ENCODE measurements around the gene BLTP3B. TPM values are rescaled to one million over a fixed set of nuclear protein-coding genes. Genes with fewer than 3 reads are reported as not detected.

The BLTP3B gene
- total RNA-seq, 1 experiment from 2014 or later = 22.4 TPM

DNA sequence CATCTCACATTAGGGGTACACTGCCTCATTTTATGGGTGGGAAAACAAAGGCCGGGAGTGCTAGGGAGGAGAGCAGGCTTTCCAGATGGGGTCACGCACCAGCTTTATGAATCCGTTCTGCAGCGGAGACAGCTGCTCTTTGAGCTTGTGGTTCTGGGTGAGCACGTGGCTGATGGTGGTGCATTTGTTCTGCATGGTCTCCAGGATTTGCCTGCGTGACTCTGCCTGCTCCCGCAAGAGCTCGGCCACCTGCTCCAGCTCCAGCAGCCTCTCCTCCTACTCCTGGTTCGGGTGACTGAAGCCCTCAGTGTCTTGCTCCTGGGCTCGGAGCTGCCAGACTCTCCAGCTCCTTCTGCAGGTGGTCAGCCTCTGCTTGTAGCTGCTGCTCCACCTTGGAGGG, 23.6 kb upstream of the BLTP3B start:
- ATAC-seq (no peak), DNase-seq (ENCODE audit: low spot score) (no peak)
- H3K4me1 Mint-ChIP-seq = peaks cover 33% of the 10 kb centered on the region
- TF ChIP-seq OVOL2 (CRISPR knock-in tag; IDR thresholded peaks at IDR 0.05; ENCODE audit: borderline replicate concordance) = no peak
- no peak for TF ChIP-seq ZNF317 (CRISPR knock-in tag; IDR thresholded peaks at IDR 0.05; ENCODE audit: borderline replicate concordance, low read depth)
- TF ChIP-seq, protein P1, sequence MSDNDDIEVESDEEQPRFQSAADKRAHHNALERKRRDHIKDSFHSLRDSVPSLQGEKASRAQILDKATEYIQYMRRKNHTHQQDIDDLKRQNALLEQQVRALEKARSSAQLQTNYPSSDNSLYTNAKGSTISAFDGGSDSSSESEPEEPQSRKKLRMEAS (CRISPR knock-in tag; IDR thresholded peaks at IDR 0.05) = no peak
- no peak for TF ChIP-seq PRRX2 (CRISPR knock-in tag; IDR thresholded peaks at IDR 0.05)
- TF ChIP-seq, protein P2, sequence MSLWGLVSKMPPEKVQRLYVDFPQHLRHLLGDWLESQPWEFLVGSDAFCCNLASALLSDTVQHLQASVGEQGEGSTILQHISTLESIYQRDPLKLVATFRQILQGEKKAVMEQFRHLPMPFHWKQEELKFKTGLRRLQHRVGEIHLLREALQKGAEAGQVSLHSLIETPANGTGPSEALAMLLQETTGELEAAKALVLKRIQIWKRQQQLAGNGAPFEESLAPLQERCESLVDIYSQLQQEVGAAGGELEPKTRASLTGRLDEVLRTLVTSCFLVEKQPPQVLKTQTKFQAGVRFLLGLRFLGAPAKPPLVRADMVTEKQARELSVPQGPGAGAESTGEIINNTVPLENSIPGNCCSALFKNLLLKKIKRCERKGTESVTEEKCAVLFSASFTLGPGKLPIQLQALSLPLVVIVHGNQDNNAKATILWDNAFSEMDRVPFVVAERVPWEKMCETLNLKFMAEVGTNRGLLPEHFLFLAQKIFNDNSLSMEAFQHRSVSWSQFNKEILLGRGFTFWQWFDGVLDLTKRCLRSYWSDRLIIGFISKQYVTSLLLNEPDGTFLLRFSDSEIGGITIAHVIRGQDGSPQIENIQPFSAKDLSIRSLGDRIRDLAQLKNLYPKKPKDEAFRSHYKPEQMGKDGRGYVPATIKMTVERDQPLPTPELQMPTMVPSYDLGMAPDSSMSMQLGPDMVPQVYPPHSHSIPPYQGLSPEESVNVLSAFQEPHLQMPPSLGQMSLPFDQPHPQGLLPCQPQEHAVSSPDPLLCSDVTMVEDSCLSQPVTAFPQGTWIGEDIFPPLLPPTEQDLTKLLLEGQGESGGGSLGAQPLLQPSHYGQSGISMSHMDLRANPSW (CRISPR knock-in tag; conservative IDR thresholded peaks at IDR 0.05; ENCODE audit: low read depth) = no peak
- no peak overlapping the region for H3K4me3 Mint-ChIP-seq
- peaks cover 30% of the 10 kb centered on the region for H3K36me3 Mint-ChIP-seq
- no peak overlapping the region for H3K27ac Mint-ChIP-seq
- H3K27me3 Mint-ChIP-seq (ENCODE audit: low read depth) = no peaks in the 10 kb centered on the region
- ChIA-PET POLR2A (interaction anchor here (1.0 kb wide), 1 partner anchor 34 kb away, joined by 3 read pairs; the partner anchor contains the start of gene ACTR6), CTCF (interaction anchor here (4.9 kb wide), 1 partner anchor 12 kb away, joined by 85 read pairs; no protein-coding TSS in a partner anchor)
- H3K9me3 Mint-ChIP-seq = peaks cover 11% of the 10 kb centered on the region

DNA sequence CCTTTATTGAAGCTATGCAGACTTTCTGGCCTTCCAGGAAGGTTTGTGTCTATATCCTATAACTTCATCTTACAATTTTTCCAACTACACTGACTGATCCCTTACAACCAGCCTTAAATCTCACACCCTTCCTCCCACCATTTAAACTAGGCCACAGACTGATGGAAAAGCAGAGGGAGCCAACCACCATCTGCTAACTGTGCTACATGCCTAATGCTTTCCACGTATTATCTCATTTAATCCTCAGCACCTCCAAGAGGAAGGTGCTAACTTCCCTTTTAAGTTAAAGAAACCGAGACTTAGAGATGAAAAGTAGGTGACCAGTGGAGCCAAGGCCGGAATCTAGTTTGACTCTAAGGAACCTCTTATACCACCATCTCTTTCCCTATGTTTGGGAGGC, 22.7 kb upstream of the BLTP3B start:
- peaks cover 30% of the 10 kb centered on the region for H3K36me3 Mint-ChIP-seq
- H3K9me3 Mint-ChIP-seq = peaks cover 11% of the 10 kb centered on the region
- DNase-seq (ENCODE audit: low spot score) = no peak
- H3K27ac Mint-ChIP-seq = no peak overlapping the region
- ChIA-PET CTCF (interaction anchor here (4.9 kb wide), 1 partner anchor 12 kb away, joined by 85 read pairs; no protein-coding TSS in a partner anchor), POLR2A (interaction anchor here (1.0 kb wide), 1 partner anchor 35 kb away, joined by 3 read pairs; the partner anchor contains the start of gene ACTR6)
- H3K27me3 Mint-ChIP-seq (ENCODE audit: low read depth) = no peaks in the 10 kb centered on the region
- H3K4me3 Mint-ChIP-seq = no peak overlapping the region
- no peak for ATAC-seq
- peaks cover 36% of the 10 kb centered on the region for H3K4me1 Mint-ChIP-seq
- TF ChIP-seq KAT7 (CRISPR knock-in tag; IDR thresholded peaks at IDR 0.05; ENCODE audit: borderline replicate concordance) (no peak), CREB1 (CRISPR knock-in tag; IDR thresholded peaks at IDR 0.05) (no peak), CREM (CRISPR knock-in tag; IDR thresholded peaks at IDR 0.05) (no peak), ETV6 (CRISPR knock-in tag; IDR thresholded peaks at IDR 0.05) (no peak), ZBTB21 (CRISPR knock-in tag; IDR thresholded peaks at IDR 0.05; ENCODE audit: borderline replicate concordance) (no peak), NR3C1 (CRISPR knock-in tag; conservative IDR thresholded peaks at IDR 0.05; ENCODE audit: low read depth) (no peak), SP1 (CRISPR knock-in tag; conservative IDR thresholded peaks at IDR 0.05) (no peak), OVOL2 (CRISPR knock-in tag; IDR thresholded peaks at IDR 0.05; ENCODE audit: borderline replicate concordance) (no peak), IRF2 (CRISPR knock-in tag; IDR thresholded peaks at IDR 0.05; ENCODE audit: borderline replicate concordance, low read depth) (no peak), FOXK1 (CRISPR knock-in tag; IDR thresholded peaks at IDR 0.05) (no peak)
- TF ChIP-seq, protein P3, sequence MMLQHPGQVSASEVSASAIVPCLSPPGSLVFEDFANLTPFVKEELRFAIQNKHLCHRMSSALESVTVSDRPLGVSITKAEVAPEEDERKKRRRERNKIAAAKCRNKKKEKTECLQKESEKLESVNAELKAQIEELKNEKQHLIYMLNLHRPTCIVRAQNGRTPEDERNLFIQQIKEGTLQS (CRISPR knock-in tag; conservative IDR thresholded peaks at IDR 0.05) = no peak
- TF ChIP-seq, protein P4, sequence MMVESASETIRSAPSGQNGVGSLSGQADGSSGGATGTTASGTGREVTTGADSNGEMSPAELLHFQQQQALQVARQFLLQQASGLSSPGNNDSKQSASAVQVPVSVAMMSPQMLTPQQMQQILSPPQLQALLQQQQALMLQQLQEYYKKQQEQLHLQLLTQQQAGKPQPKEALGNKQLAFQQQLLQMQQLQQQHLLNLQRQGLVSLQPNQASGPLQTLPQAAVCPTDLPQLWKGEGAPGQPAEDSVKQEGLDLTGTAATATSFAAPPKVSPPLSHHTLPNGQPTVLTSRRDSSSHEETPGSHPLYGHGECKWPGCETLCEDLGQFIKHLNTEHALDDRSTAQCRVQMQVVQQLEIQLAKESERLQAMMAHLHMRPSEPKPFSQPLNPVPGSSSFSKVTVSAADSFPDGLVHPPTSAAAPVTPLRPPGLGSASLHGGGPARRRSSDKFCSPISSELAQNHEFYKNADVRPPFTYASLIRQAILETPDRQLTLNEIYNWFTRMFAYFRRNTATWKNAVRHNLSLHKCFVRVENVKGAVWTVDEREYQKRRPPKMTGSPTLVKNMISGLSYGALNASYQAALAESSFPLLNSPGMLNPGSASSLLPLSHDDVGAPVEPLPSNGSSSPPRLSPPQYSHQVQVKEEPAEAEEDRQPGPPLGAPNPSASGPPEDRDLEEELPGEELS (CRISPR knock-in tag; IDR thresholded peaks at IDR 0.05) = no peak
- TF ChIP-seq, protein P5, sequence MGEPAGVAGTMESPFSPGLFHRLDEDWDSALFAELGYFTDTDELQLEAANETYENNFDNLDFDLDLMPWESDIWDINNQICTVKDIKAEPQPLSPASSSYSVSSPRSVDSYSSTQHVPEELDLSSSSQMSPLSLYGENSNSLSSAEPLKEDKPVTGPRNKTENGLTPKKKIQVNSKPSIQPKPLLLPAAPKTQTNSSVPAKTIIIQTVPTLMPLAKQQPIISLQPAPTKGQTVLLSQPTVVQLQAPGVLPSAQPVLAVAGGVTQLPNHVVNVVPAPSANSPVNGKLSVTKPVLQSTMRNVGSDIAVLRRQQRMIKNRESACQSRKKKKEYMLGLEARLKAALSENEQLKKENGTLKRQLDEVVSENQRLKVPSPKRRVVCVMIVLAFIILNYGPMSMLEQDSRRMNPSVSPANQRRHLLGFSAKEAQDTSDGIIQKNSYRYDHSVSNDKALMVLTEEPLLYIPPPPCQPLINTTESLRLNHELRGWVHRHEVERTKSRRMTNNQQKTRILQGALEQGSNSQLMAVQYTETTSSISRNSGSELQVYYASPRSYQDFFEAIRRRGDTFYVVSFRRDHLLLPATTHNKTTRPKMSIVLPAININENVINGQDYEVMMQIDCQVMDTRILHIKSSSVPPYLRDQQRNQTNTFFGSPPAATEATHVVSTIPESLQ (CRISPR knock-in tag; IDR thresholded peaks at IDR 0.05) = no peak
- TF ChIP-seq, protein P6, sequence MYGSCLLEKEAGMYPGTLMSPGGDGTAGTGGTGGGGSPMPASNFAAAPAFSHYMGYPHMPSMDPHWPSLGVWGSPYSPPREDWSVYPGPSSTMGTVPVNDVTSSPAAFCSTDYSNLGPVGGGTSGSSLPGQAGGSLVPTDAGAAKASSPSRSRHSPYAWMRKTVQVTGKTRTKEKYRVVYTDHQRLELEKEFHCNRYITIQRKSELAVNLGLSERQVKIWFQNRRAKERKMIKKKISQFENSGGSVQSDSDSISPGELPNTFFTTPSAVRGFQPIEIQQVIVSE (CRISPR knock-in tag; IDR thresholded peaks at IDR 0.05; ENCODE audit: borderline replicate concordance) = no peak
- TF ChIP-seq, protein P7, sequence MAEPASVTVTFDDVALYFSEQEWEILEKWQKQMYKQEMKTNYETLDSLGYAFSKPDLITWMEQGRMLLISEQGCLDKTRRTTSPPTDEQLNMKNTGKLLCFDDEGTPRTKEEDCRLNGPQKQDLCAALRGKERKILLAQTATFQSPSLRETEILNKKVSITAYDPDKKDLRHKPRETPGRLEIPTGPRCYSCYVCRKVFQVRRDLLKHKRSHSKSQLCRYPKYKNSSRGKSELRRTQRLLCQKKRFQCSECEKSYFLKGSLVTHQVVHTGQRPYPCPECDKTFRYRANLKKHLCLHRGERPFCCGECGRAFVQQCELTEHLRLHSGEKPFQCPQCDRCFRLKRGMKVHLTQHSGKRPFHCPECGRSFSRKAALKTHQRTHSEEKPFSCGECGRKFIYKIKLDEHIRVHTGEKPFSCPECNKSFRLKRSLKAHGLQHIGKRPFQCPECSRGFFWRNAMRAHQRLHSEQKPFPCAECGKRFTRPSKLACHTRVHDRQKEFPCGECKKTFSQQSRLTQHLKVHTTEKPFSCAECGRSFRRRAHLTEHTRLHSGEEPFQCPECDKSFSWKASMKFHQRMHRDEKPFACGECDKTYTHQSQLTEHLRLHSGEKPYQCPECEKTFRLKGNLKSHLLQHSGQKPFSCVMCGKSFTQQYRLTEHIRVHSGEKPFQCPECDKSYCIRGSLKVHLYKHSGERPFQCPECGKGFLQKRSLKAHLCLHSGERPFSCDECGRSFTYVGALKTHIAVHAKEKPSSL (CRISPR knock-in tag; conservative IDR thresholded peaks at IDR 0.05) = no peak
- TF ChIP-seq, protein P8, sequence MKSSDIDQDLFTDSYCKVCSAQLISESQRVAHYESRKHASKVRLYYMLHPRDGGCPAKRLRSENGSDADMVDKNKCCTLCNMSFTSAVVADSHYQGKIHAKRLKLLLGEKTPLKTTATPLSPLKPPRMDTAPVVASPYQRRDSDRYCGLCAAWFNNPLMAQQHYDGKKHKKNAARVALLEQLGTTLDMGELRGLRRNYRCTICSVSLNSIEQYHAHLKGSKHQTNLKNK (CRISPR knock-in tag; IDR thresholded peaks at IDR 0.05) = no peak
- TF ChIP-seq, protein P9, sequence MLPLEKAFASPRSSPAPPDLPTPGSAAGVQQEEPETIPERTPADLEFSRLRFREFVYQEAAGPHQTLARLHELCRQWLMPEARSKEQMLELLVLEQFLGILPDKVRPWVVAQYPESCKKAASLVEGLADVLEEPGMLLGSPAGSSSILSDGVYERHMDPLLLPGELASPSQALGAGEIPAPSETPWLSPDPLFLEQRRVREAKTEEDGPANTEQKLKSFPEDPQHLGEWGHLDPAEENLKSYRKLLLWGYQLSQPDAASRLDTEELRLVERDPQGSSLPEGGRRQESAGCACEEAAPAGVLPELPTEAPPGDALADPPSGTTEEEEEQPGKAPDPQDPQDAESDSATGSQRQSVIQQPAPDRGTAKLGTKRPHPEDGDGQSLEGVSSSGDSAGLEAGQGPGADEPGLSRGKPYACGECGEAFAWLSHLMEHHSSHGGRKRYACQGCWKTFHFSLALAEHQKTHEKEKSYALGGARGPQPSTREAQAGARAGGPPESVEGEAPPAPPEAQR (CRISPR knock-in tag; IDR thresholded peaks at IDR 0.05) = no peak
